Prostate gland (tissue), 2 donors: ENCODE results near the gene MNAT1.

Source experiments
- CTCF ChIP-seq, 4 experiments: fragments of 200-600 bp in 2 of 4; fragments of 450-650 bp in 2 of 4; sonication (generic) in 2 of 4; IDR thresholded peaks; 1 replicate in 3 of 4; 2 replicates in 1 of 4; pipeline ENCODE4 v1.5.1; 2016 to 2019; ENCODE audit warnings: antibody characterized with exemption in 4 of 4, mild to moderate bottlenecking in 2 of 4, moderate library complexity in 2 of 4
- POLR2A ChIP-seq: fragments of 450-650 bp; IDR thresholded peaks from one replicate; pipeline ENCODE4 v1.6.1; 2016; ENCODE audit warnings: antibody characterized with exemption, mild to moderate bottlenecking

- TF ChIP-seq POLR2A = no peak
- no peak for TF ChIP-seq CTCF (IDR thresholded peaks at IDR 0.05)
Observed at GRCh38 chr14:60713513-60713912, 21.0 kb upstream of the MNAT1 start.
